Anterior cingulate cortex (tissue), 58 donors: ENCODE data around the gene MRGPRX4.

Experiments
- DNase-seq, 58 donors: peaks; one replicate each; lab custom pipeline; 2025; lab: John Stamatoyannopoulos, UW

Gene MRGPRX4

DNA sequence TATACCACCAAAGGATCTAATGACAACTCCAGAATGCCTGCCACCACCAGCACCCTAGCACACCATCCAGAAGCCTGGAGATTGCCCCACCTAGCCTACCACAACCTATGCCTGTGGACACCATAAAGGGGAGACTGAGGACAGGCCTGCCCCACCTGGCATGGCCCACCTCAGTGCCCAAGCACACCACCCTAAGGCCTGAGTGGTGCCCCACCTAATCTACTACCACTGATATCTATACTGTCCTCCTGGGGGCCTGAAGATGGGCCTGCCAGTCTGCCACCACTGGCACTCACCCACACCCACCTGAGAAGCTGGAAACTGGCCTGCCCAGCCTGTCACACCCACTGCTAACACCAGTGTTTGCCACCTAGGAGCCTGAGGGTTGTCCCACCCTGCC is 32.1 kb downstream of the MRGPRX4 start:
- DNase-seq, result no peak

DNA sequence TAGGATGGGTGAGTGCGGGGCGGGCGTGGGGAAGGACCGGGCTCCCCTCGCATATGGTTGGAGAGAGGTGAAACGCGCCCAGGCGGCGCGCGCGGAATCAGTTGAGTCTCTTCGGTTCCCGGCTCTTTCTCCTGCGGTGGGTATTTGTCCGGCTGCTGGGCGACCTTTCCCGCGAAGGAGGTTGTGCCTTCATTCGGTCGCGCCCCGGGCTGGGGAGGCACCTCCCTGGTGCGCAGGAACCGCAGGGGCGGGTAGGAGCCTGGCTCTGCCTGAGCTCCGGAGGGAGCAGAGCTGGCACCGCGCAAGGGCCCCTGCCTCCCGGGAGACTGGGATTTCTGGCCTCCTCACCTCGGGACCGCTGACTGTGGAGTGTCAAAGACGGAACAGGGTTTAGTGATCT is 36.4 kb downstream of the MRGPRX4 start:
- no peak for DNase-seq

- DNase-seq, result no peak
Observed at GRCh38 chr11:18221274-18221876, 48.7 kb downstream of the MRGPRX4 start.

- no peak for DNase-seq
Observed at GRCh38 chr11:18222814-18223421, 50.3 kb downstream of the MRGPRX4 start.
